Measurements from ENCODE around the gene PAK2. TPM values are rescaled to one million over a fixed set of nuclear protein-coding genes. Genes with fewer than 3 reads are reported as not detected.

The PAK2 gene
- total RNA-seq, 1 experiment from 2014 or later = 70.4 TPM

GRCh38 chr3:196694202-196694638 lies 45.4 kb upstream of the PAK2 start:
- intact Hi-C loops (cut with micrococcal nuclease; ENCODE audit: unreplicated experiment) = no loop called here
- H3K9me3 Mint-ChIP-seq (ENCODE audit: low read depth, unreplicated experiment) = no peaks in the 10 kb centered on the region
- H3K4me1 Mint-ChIP-seq (ENCODE audit: low read depth, unreplicated experiment) = no peaks in the 10 kb centered on the region
- no peak for TF ChIP-seq CTCF (IDR thresholded peaks at IDR 0.05; ENCODE audit: unreplicated experiment)
- H3K27ac Mint-ChIP-seq (ENCODE audit: unreplicated experiment) = no peak overlapping the region
- H3K27me3 Mint-ChIP-seq (ENCODE audit: unreplicated experiment) = peaks cover 16% of the 10 kb centered on the region
- no peaks in the 10 kb centered on the region for H3K36me3 Mint-ChIP-seq (ENCODE audit: insufficient read depth, unreplicated experiment)
- CTCF ChIA-PET = interaction anchor here (1.0 kb wide), 1 partner anchor 85 kb away, joined by 8 read pairs; no protein-coding TSS in a partner anchor
- H3K4me3 Mint-ChIP-seq (ENCODE audit: low read depth, unreplicated experiment) = no peak overlapping the region
- no TSS peak for BruUV-seq (replicated peaks)
- DNase-seq = no peak

DNA sequence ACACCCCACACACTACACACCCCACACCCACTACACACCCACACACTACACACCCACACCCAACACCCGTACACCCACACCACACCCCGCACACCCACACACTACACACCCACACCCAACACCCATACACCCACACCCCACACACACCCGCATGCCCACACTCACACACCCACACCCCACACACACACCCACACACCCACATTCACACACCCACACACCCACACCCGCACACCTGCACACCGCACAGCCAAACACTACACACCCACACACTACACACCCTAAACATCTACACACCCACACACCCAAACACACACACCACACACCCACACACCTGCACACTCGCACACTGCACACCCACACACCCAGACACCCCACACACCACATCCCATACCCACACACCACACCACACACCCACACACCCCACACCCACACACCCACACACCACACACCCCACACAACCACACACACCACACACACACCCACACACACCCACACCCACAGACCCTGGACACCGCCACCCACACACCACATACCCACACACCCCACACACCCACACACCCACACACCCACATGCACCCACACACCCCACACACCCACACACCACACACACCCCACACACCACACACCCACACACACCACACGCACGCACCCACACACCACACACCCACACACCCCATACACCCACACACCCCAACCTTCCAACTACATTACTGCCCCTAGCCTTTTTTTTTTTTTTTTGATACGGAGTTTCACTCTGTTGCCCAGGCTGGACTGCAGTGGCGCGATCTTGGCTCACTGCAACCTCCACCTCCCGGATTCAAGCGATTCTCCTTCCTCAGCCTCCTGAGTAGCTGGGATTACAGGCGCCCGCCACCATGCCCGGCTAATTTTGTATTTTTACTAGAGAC lies 44.5 kb upstream of the PAK2 start:
- TF ChIP-seq CTCF (IDR thresholded peaks at IDR 0.05; ENCODE audit: unreplicated experiment) = no peak
- intact Hi-C loops (cut with micrococcal nuclease; ENCODE audit: unreplicated experiment) = no loop called here
- BruUV-seq (replicated peaks) = no TSS peak
- DNase-seq = no peak
- Mint-ChIP-seq H3K4me3 (ENCODE audit: low read depth, unreplicated experiment) (no peak overlapping the region), H3K27ac (ENCODE audit: unreplicated experiment) (no peak overlapping the region), H3K27me3 (ENCODE audit: unreplicated experiment) (peaks cover 16% of the 10 kb centered on the region), H3K36me3 (ENCODE audit: insufficient read depth, unreplicated experiment) (no peaks in the 10 kb centered on the region), H3K9me3 (ENCODE audit: low read depth, unreplicated experiment) (no peaks in the 10 kb centered on the region), H3K4me1 (ENCODE audit: low read depth, unreplicated experiment) (no peaks in the 10 kb centered on the region)
- CTCF ChIA-PET = no interaction called here

GRCh38 chr3:196695849-196696226 lies 43.8 kb upstream of the PAK2 start:
- no peak for DNase-seq
- CTCF ChIA-PET = no interaction called here
- no peak for TF ChIP-seq CTCF (IDR thresholded peaks at IDR 0.05; ENCODE audit: unreplicated experiment)
- no peaks in the 10 kb centered on the region for H3K9me3 Mint-ChIP-seq (ENCODE audit: low read depth, unreplicated experiment)
- no peaks in the 10 kb centered on the region for H3K4me1 Mint-ChIP-seq (ENCODE audit: low read depth, unreplicated experiment)
- H3K27me3 Mint-ChIP-seq (ENCODE audit: unreplicated experiment) = peaks cover 16% of the 10 kb centered on the region
- no peak overlapping the region for H3K4me3 Mint-ChIP-seq (ENCODE audit: low read depth, unreplicated experiment)
- intact Hi-C loops (cut with micrococcal nuclease; ENCODE audit: unreplicated experiment) = no loop called here
- H3K27ac Mint-ChIP-seq (ENCODE audit: unreplicated experiment) = no peak overlapping the region
- BruUV-seq (replicated peaks) = no TSS peak
- H3K36me3 Mint-ChIP-seq (ENCODE audit: insufficient read depth, unreplicated experiment) = no peaks in the 10 kb centered on the region

DNA sequence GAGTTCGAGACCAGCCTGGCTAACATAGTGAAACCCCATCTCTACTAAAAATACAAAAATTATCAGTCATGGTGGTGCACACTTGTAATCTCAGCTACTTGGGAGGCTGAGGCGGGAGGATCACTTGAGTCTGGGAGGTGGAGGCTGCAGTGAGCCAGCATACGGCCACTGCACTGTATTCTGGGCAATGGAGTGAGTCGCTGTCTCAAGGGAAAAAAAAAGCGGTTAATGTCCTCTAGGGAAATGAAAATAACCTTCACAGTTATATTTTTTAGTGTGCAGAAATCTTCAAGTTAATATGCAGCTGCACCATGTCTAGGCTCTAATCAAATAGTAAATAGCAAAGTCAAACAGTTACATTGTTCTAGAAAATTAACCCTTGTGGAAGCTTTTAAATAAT lies 42.4 kb upstream of the PAK2 start:
- Mint-ChIP-seq H3K4me3 (ENCODE audit: low read depth, unreplicated experiment) (no peak overlapping the region), H3K27me3 (ENCODE audit: unreplicated experiment) (peaks cover 9% of the 10 kb centered on the region), H3K27ac (ENCODE audit: unreplicated experiment) (no peak overlapping the region), H3K36me3 (ENCODE audit: insufficient read depth, unreplicated experiment) (no peaks in the 10 kb centered on the region), H3K4me1 (ENCODE audit: low read depth, unreplicated experiment) (no peaks in the 10 kb centered on the region), H3K9me3 (ENCODE audit: low read depth, unreplicated experiment) (no peaks in the 10 kb centered on the region)
- intact Hi-C loops (cut with micrococcal nuclease; ENCODE audit: unreplicated experiment) = no loop called here
- CTCF ChIA-PET = no interaction called here
- no peak for DNase-seq
- no TSS peak for BruUV-seq (replicated peaks)
- TF ChIP-seq CTCF (IDR thresholded peaks at IDR 0.05; ENCODE audit: unreplicated experiment) = no peak

Measured in Calu3 (cell line).